NT2/D1 (cell line): Measurements from ENCODE around the gene CEP85L.

ENCODE experiments used
- DNase-seq: peaks from one replicate; pipeline ENCODE4 v3.0.0-alpha.2; 2011; ENCODE audit warnings: low read depth, low spot score
- H3K27me3 ChIP-seq: 2 replicates; pipeline ENCODE4 v1.6.0; 2011; ENCODE audit warnings: mild to moderate bottlenecking; ENCODE audit not compliant: insufficient read length, insufficient read depth
- H3K36me3 ChIP-seq: 2 replicates; pipeline ENCODE4 v1.6.1; 2011; ENCODE audit warnings: mild to moderate bottlenecking, low read length, mixed read lengths; ENCODE audit not compliant: insufficient read depth, insufficient read length
- H3K4me1 ChIP-seq: 2 replicates; pipeline ENCODE4 v1.5.1; 2011; ENCODE audit not compliant: insufficient read depth, insufficient read length
- H3K4me3 ChIP-seq: 2 replicates; pipeline ENCODE4 v1.5.1; 2011; ENCODE audit warnings: low read depth; ENCODE audit not compliant: insufficient read length
- H3K9ac ChIP-seq: 2 replicates; pipeline ENCODE4 v1.6.0; 2011; ENCODE audit warnings: low read depth; ENCODE audit not compliant: insufficient read length
- H3K9me3 ChIP-seq: 2 replicates; pipeline ENCODE4 v1.5.1; 2011; ENCODE audit warnings: mild to moderate bottlenecking, low read length; ENCODE audit not compliant: insufficient read depth
- SUZ12 ChIP-seq: IDR thresholded peaks from 2 replicates; pipeline ENCODE4 v1.6.1; 2011; ENCODE audit not compliant: insufficient read length, insufficient read depth; ENCODE audit errors: extremely low read depth
- YY1 ChIP-seq: IDR thresholded peaks from 2 replicates; pipeline ENCODE4 v1.6.1; 2011; ENCODE audit not compliant: insufficient read length, insufficient read depth
- ZNF274 ChIP-seq: IDR thresholded peaks from 2 replicates; pipeline ENCODE4 v1.6.1; 2011; ENCODE audit warnings: mild to moderate bottlenecking, low read depth, low read length

The CEP85L gene

GRCh38 chr6:118680452-118681095 is 29.2 kb upstream of the CEP85L start:
- Histone ChIP-seq H3K4me1 (no peaks in the 10 kb centered on the region), H3K9me3 (no peaks in the 10 kb centered on the region), H3K9ac (no peak overlapping the region), H3K4me3 (no peak overlapping the region), H3K27me3 (no peaks in the 10 kb centered on the region), H3K36me3 (no peaks in the 10 kb centered on the region)
- TF ChIP-seq YY1: no peak
- no peak for TF ChIP-seq ZNF274
- TF ChIP-seq SUZ12: no peak
- DNase-seq: no peak

GRCh38 chr6:118679327-118679901 is 28.0 kb upstream of the CEP85L start:
- H3K9ac ChIP-seq: no peak overlapping the region
- DNase-seq: no peak
- no peaks in the 10 kb centered on the region for H3K9me3 ChIP-seq
- TF ChIP-seq SUZ12 (no peak), YY1 (no peak), ZNF274 (no peak)
- H3K4me3 ChIP-seq: no peak overlapping the region
- H3K4me1 ChIP-seq: no peaks in the 10 kb centered on the region
- H3K36me3 ChIP-seq: no peaks in the 10 kb centered on the region
- no peaks in the 10 kb centered on the region for H3K27me3 ChIP-seq

- H3K4me1 ChIP-seq: no peaks in the 10 kb centered on the region
Measured at GRCh38 chr6:118678866-118679265, 27.5 kb upstream of the CEP85L start.

GRCh38 chr6:118677193-118677592 is 25.8 kb upstream of the CEP85L start:
- no peak for DNase-seq
- Histone ChIP-seq H3K27me3 (no peaks in the 10 kb centered on the region), H3K9ac (no peak overlapping the region), H3K36me3 (no peaks in the 10 kb centered on the region), H3K4me3 (no peak overlapping the region), H3K9me3 (no peaks in the 10 kb centered on the region), H3K4me1 (no peaks in the 10 kb centered on the region)
- TF ChIP-seq SUZ12 (no peak), YY1 (no peak), ZNF274 (no peak)

More at GRCh38 chr6:118678866-118679265, 27.5 kb upstream of the CEP85L start:
- Histone ChIP-seq H3K27me3 (no peaks in the 10 kb centered on the region), H3K9ac (no peak overlapping the region), H3K9me3 (no peaks in the 10 kb centered on the region), H3K36me3 (no peaks in the 10 kb centered on the region), H3K4me3 (no peak overlapping the region)
- TF ChIP-seq YY1 (no peak), ZNF274 (no peak), SUZ12 (no peak)
- DNase-seq: no peak

- no peak for DNase-seq
- Histone ChIP-seq H3K4me3 (no peak overlapping the region), H3K4me1 (no peaks in the 10 kb centered on the region), H3K9me3 (no peaks in the 10 kb centered on the region), H3K36me3 (no peaks in the 10 kb centered on the region), H3K9ac (no peak overlapping the region), H3K27me3 (no peaks in the 10 kb centered on the region)
- TF ChIP-seq YY1: no peak
- TF ChIP-seq SUZ12: no peak
Measured at GRCh38 chr6:118675225-118675624, 23.8 kb upstream of the CEP85L start.

DNA sequence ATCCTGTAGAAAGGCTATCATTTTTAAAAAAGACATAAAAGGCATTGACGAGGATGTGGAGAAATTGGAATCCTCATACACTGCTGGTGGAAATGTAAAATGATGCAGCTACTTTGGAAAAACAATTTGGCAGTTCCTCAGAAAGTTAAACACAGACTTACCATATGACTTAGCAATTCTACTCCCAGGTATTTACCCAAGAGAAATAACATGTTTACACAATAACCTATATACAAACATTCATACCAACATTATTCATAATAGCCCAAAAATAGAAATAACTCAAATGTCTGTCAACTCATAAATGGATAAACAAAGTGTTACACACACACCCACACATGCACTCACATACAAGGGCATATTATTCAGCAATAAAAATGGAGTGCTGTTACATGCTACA is 23.4 kb upstream of the CEP85L start:
- Histone ChIP-seq H3K4me3 (no peak overlapping the region), H3K9ac (no peak overlapping the region), H3K27me3 (no peaks in the 10 kb centered on the region), H3K36me3 (no peaks in the 10 kb centered on the region), H3K4me1 (no peaks in the 10 kb centered on the region), H3K9me3 (no peaks in the 10 kb centered on the region)
- DNase-seq: no peak
- TF ChIP-seq SUZ12 (no peak), ZNF274 (no peak), YY1 (no peak)

- H3K36me3 ChIP-seq: no peaks in the 10 kb centered on the region
- no peaks in the 10 kb centered on the region for H3K27me3 ChIP-seq
- no peaks in the 10 kb centered on the region for H3K9me3 ChIP-seq
- H3K9ac ChIP-seq: no peak overlapping the region
- no peak for DNase-seq
- H3K4me3 ChIP-seq: no peak overlapping the region
- TF ChIP-seq ZNF274 (no peak), SUZ12 (no peak), YY1 (no peak)
- H3K4me1 ChIP-seq: no peaks in the 10 kb centered on the region
Measured at GRCh38 chr6:118672678-118673077, 21.3 kb upstream of the CEP85L start.

- DNase-seq: no peak
- no peak overlapping the region for H3K9ac ChIP-seq
- TF ChIP-seq ZNF274 (no peak), YY1 (no peak), SUZ12 (no peak)
Measured at GRCh38 chr6:118669561-118669960, 18.2 kb upstream of the CEP85L start.

More at GRCh38 chr6:118669561-118669960, 18.2 kb upstream of the CEP85L start:
- Histone ChIP-seq H3K4me3 (no peak overlapping the region), H3K4me1 (no peaks in the 10 kb centered on the region), H3K27me3 (no peaks in the 10 kb centered on the region), H3K36me3 (no peaks in the 10 kb centered on the region), H3K9me3 (no peaks in the 10 kb centered on the region)
